Mesenchymal stem cell (in vitro differentiated cells and primary cell): ENCODE results near the gene FRRS1L.

Experiments used
- DNase-seq: peaks from one replicate; pipeline ENCODE4 v3.0.0-alpha.2; 2013
- H2AFZ ChIP-seq: one replicate; pipeline ENCODE4 v1.6.1; 2013; ENCODE audit warnings: low read depth, mild to moderate bottlenecking, control low read depth, inconsistent platforms, low read length, moderate library complexity
- H2AK5ac ChIP-seq: 2 replicates; pipeline ENCODE4 v1.6.1; 2013; ENCODE audit warnings: low read length, moderate library complexity, mild to moderate bottlenecking, inconsistent platforms; ENCODE audit not compliant: severe bottlenecking
- H2BK120ac ChIP-seq: one replicate; pipeline ENCODE4 v1.6.1; 2013; ENCODE audit warnings: low read depth, mild to moderate bottlenecking, inconsistent platforms, low read length, moderate library complexity
- H2BK12ac ChIP-seq, 2 experiments: one replicate each; pipeline ENCODE4 v1.6.1; 2013; ENCODE audit warnings: inconsistent platforms in 2 of 2, low read length in 2 of 2, mild to moderate bottlenecking in 2 of 2, moderate library complexity in 2 of 2, control low read depth in 1 of 2
- H2BK15ac ChIP-seq: one replicate; pipeline ENCODE4 v1.6.1; 2013; ENCODE audit warnings: mild to moderate bottlenecking, low read depth, inconsistent platforms; ENCODE audit not compliant: poor library complexity, severe bottlenecking
- H2BK5ac ChIP-seq: 2 replicates; pipeline ENCODE4 v1.6.1; 2013; ENCODE audit warnings: low read depth, mild to moderate bottlenecking, low read length, control low read depth, inconsistent platforms; ENCODE audit not compliant: poor library complexity, severe bottlenecking
- H3K14ac ChIP-seq, 2 experiments: one replicate each; pipeline ENCODE4 v1.6.1; 2013; ENCODE audit warnings: inconsistent platforms in 2 of 2, low read length in 2 of 2, control low read depth in 1 of 2, mild to moderate bottlenecking in 1 of 2, moderate library complexity in 1 of 2
- H3K18ac ChIP-seq, 2 experiments: one replicate each; pipeline ENCODE4 v1.6.1; 2013; ENCODE audit warnings: inconsistent platforms in 2 of 2, low read length in 2 of 2, control low read depth in 1 of 2, low read depth in 1 of 2, mild to moderate bottlenecking in 1 of 2
- H3K23ac ChIP-seq, 2 experiments: one replicate each; pipeline ENCODE4 v1.6.1; 2013; ENCODE audit warnings: inconsistent platforms in 2 of 2, low read length in 2 of 2, mild to moderate bottlenecking in 2 of 2, moderate library complexity in 2 of 2, control low read depth in 1 of 2
- H3K27ac ChIP-seq: 2 replicates; pipeline ENCODE4 v1.5.1; 2013; ENCODE audit warnings: mild to moderate bottlenecking, moderate library complexity, low read length, control low read depth, inconsistent platforms; ENCODE audit not compliant: poor library complexity, severe bottlenecking
- H3K27me3 ChIP-seq, 2 experiments: 2 replicates each; pipeline versions ENCODE4 v1.6.1 to v1.7.0; 2013; ENCODE audit warnings: low read length in 2 of 2, mild to moderate bottlenecking in 2 of 2, moderate library complexity in 2 of 2, control low read depth in 1 of 2, inconsistent platforms in 1 of 2; ENCODE audit not compliant: control insufficient read depth in 1 of 2, insufficient read depth in 1 of 2
- H3K36me3 ChIP-seq, 2 experiments: 2 replicates each; pipeline versions ENCODE4 v1.6.1 to v1.7.0; 2013; ENCODE audit warnings: low read length in 2 of 2, control low read depth in 1 of 2, inconsistent platforms in 1 of 2, low read depth in 1 of 2, mild to moderate bottlenecking in 1 of 2; ENCODE audit not compliant: insufficient read depth in 2 of 2, control insufficient read depth in 1 of 2
- H3K4ac ChIP-seq, 2 experiments: one replicate each; pipeline ENCODE4 v1.6.1; 2013; ENCODE audit warnings: inconsistent platforms in 2 of 2, low read length in 2 of 2, mild to moderate bottlenecking in 2 of 2, moderate library complexity in 2 of 2, control low read depth in 1 of 2, low read depth in 1 of 2
- H3K4me1 ChIP-seq: 2 replicates; pipeline ENCODE4 v1.6.1; 2013; ENCODE audit warnings: low read depth, low read length, control low read depth; ENCODE audit not compliant: control insufficient read depth, insufficient read depth
- H3K4me2 ChIP-seq: 2 replicates; pipeline ENCODE4 v1.6.1; 2013; ENCODE audit warnings: low read length, mild to moderate bottlenecking, inconsistent platforms; ENCODE audit not compliant: poor library complexity, severe bottlenecking
- H3K4me3 ChIP-seq, 2 experiments: 2 replicates each; pipeline versions ENCODE4 v1.5.1 to v1.7.0; 2013; ENCODE audit warnings: low read length in 2 of 2, mild to moderate bottlenecking in 2 of 2, control low read depth in 1 of 2, low read depth in 1 of 2; ENCODE audit not compliant: insufficient read depth in 1 of 2
- H3K79me1 ChIP-seq: replicated peaks from 2 replicates; pipeline ENCODE4 v1.6.1; 2013; ENCODE audit warnings: mild to moderate bottlenecking, control low read depth, low read length, inconsistent platforms; ENCODE audit not compliant: poor library complexity, severe bottlenecking
- H3K9ac ChIP-seq: 2 replicates; pipeline ENCODE4 v1.7.0; 2013; ENCODE audit warnings: mild to moderate bottlenecking, low read length, moderate library complexity
- H3K9me3 ChIP-seq: 2 replicates; pipeline ENCODE4 v1.7.0; 2013; ENCODE audit warnings: mild to moderate bottlenecking, low read length; ENCODE audit not compliant: control insufficient read depth
- H4K8ac ChIP-seq: one replicate; pipeline ENCODE4 v1.6.1; 2013; ENCODE audit warnings: inconsistent platforms, mild to moderate bottlenecking, low read length, moderate library complexity
- H4K91ac ChIP-seq: one replicate; pipeline ENCODE4 v1.6.1; 2013; ENCODE audit warnings: mild to moderate bottlenecking, low read length, inconsistent platforms
- WGBS: methylation state at CpG from one replicate; pipeline ENCODE4 v1.1.7; 2013; ENCODE audit warnings: mixed read lengths; 5-methylcytosine and 5-hydroxymethylcytosine counted together

Gene FRRS1L

DNA sequence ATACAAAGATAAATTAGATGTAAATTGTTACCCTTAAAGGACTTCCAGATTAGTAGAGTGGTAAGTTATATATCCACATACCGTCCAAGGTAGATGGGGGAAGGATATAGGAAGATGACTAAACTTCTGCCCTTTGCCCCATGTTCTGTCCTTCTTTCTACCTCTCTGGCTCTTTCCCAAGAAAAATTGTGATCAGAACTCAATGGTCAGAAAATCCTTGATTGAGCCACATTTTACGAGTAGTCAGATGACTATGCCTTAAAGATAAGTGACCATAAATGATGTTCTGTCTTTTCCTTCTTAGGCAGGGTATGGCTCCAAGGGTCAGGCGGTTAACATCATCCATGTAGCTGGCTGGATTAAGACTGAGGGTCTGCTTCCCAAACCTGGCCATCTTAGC is 4.4 kb downstream of the FRRS1L start:
- H3K4me2 ChIP-seq = no peak overlapping the region
- H4K8ac ChIP-seq = no peak overlapping the region
- 92% methylated on average over 3 of the region's 3 CpGs for whole genome bisulfite sequencing
- H3K9ac ChIP-seq = no peak overlapping the region
- no peak overlapping the region for H2BK5ac ChIP-seq
- no peak overlapping the region for H3K27ac ChIP-seq
- no peak for DNase-seq
- no peak overlapping the region for H2BK12ac ChIP-seq
- H3K18ac ChIP-seq = no peak overlapping the region
- H3K4ac ChIP-seq = no peak overlapping the region
- no peak overlapping the region for H2AK5ac ChIP-seq
- H2BK15ac ChIP-seq = no peak overlapping the region
- no peak overlapping the region for H2AFZ ChIP-seq
- H3K79me1 ChIP-seq = no peaks in the 10 kb centered on the region
- no peak overlapping the region for H3K14ac ChIP-seq
- H3K4me3 ChIP-seq = no peak overlapping the region
- peaks cover 11% of the 10 kb centered on the region for H3K9me3 ChIP-seq
- peaks cover 25 to 59% of the 10 kb centered on the region in 2 experiments for H3K27me3 ChIP-seq
- no peak overlapping the region for H4K91ac ChIP-seq
- H3K36me3 ChIP-seq = no peaks in the 10 kb centered on the region
- H3K23ac ChIP-seq = no peak overlapping the region
- H3K4me1 ChIP-seq = peaks cover 3% of the 10 kb centered on the region
- H2BK120ac ChIP-seq = no peak overlapping the region

DNA sequence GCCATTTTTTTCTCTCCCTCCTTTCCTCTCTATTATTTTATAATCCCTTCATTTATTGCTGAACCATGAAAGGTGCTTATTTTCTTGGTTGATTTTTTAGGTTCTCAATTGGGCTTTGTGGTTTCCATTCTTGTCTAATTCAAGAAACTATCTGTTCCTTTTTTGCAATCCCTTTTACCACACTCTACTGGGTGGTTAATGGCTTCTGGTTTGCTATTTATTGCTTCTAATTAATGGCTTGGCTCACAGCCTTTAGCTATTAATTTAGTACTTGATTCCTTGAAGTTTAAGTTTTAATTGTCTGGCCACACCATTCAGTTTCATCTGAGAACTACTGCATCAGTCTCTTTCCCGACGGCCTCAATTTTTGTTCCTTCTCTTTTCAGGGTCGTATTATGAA is 5.6 kb downstream of the FRRS1L start:
- no CpG with 5 or more reads among the region's 3 CpGs for WGBS

GRCh38 chr9:109159583-109159982 is 7.5 kb downstream of the FRRS1L start:
- no peak overlapping the region for H3K4me3 ChIP-seq
- H3K4me2 ChIP-seq = no peak overlapping the region
- peaks cover 9 to 33% of the 10 kb centered on the region in 2 experiments for H3K27me3 ChIP-seq
- H2BK15ac ChIP-seq = no peak overlapping the region
- H3K4ac ChIP-seq = no peak overlapping the region
- H2BK5ac ChIP-seq = no peak overlapping the region
- no peak overlapping the region for H2AFZ ChIP-seq
- H4K8ac ChIP-seq = no peak overlapping the region
- H3K36me3 ChIP-seq = no peaks in the 10 kb centered on the region
- no peak overlapping the region for H3K9ac ChIP-seq
- H3K18ac ChIP-seq = no peak overlapping the region
- no peaks in the 10 kb centered on the region for H3K9me3 ChIP-seq
- DNase-seq = no peak
- no peak overlapping the region for H3K27ac ChIP-seq
- no peaks in the 10 kb centered on the region for H3K79me1 ChIP-seq
- H3K23ac ChIP-seq = no peak overlapping the region
- H3K14ac ChIP-seq = no peak overlapping the region
- no peak overlapping the region for H2BK12ac ChIP-seq
- H2AK5ac ChIP-seq = no peak overlapping the region
- 87% methylated on average over 4 of the region's 4 CpGs for WGBS
- H4K91ac ChIP-seq = no peak overlapping the region
- no peaks in the 10 kb centered on the region for H3K4me1 ChIP-seq
- H2BK120ac ChIP-seq = no peak overlapping the region

More for the DNA sequence above, 5.6 kb downstream of the FRRS1L start:
- no peak overlapping the region for H2AFZ ChIP-seq
- peaks cover 17 to 52% of the 10 kb centered on the region in 2 experiments for H3K27me3 ChIP-seq
- H3K4me1 ChIP-seq = no peaks in the 10 kb centered on the region
- H3K23ac ChIP-seq = no peak overlapping the region
- H2BK120ac ChIP-seq = no peak overlapping the region
- H3K9me3 ChIP-seq = peaks cover 11% of the 10 kb centered on the region
- DNase-seq = no peak
- no peak overlapping the region for H4K91ac ChIP-seq
- no peak overlapping the region for H3K4me2 ChIP-seq
- no peak overlapping the region for H2BK5ac ChIP-seq
- H3K27ac ChIP-seq = no peak overlapping the region
- H2AK5ac ChIP-seq = no peak overlapping the region
- no peak overlapping the region for H3K4ac ChIP-seq
- H3K9ac ChIP-seq = no peak overlapping the region
- no peaks in the 10 kb centered on the region for H3K79me1 ChIP-seq
- no peak overlapping the region for H3K14ac ChIP-seq
- H3K4me3 ChIP-seq = no peak overlapping the region
- no peak overlapping the region for H3K18ac ChIP-seq
- no peak overlapping the region for H2BK15ac ChIP-seq
- no peak overlapping the region for H4K8ac ChIP-seq
- no peak overlapping the region for H2BK12ac ChIP-seq
- no peaks in the 10 kb centered on the region for H3K36me3 ChIP-seq

DNA sequence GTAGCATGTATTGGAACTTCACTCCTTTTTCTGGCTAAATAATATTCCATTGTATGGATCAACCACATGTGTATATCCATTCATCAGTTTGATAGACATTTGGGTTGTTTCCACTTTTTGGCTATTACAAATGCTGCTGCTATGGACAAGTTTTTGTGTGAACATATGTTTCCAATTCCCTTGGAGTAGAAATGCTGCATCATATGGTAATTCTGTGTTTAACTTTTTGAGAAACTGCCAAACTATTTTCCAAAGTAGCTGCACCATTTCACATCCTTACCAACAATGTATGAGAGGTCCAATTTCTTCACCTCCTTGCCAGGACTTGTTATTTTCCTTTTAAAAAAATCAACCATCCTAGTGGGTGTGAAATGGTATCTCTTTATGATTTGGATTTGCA is 8.4 kb downstream of the FRRS1L start:
- Histone ChIP-seq H3K4me3 (no peak overlapping the region), H4K8ac (no peak overlapping the region), H3K27ac (no peak overlapping the region), H2BK5ac (no peak overlapping the region), H3K14ac (no peak overlapping the region), H2BK12ac (no peak overlapping the region), H2BK120ac (no peak overlapping the region), H3K4me1 (no peaks in the 10 kb centered on the region), H3K9ac (no peak overlapping the region), H2BK15ac (no peak overlapping the region), H3K79me1 (no peaks in the 10 kb centered on the region), H3K18ac (no peak overlapping the region), H4K91ac (no peak overlapping the region), H2AK5ac (no peak overlapping the region), H2AFZ (no peak overlapping the region), H3K27me3 (peaks cover 7 to 25% of the 10 kb centered on the region in 2 experiments), H3K4ac (no peak overlapping the region), H3K36me3 (no peaks in the 10 kb centered on the region), H3K23ac (no peak overlapping the region), H3K4me2 (no peak overlapping the region), H3K9me3 (no peaks in the 10 kb centered on the region)
- no peak for DNase-seq
